Measurements from ENCODE around the gene TCF20. TPM values are rescaled to one million over a fixed set of nuclear protein-coding genes. Genes with fewer than 3 reads are reported as not detected.
A peak's percentile ranks its signal among the peaks of the same experiment; 100 is the strongest.

TCF20 gene
- total RNA-seq, 1 donor from 2014 or later, result 74.3 TPM

DNA sequence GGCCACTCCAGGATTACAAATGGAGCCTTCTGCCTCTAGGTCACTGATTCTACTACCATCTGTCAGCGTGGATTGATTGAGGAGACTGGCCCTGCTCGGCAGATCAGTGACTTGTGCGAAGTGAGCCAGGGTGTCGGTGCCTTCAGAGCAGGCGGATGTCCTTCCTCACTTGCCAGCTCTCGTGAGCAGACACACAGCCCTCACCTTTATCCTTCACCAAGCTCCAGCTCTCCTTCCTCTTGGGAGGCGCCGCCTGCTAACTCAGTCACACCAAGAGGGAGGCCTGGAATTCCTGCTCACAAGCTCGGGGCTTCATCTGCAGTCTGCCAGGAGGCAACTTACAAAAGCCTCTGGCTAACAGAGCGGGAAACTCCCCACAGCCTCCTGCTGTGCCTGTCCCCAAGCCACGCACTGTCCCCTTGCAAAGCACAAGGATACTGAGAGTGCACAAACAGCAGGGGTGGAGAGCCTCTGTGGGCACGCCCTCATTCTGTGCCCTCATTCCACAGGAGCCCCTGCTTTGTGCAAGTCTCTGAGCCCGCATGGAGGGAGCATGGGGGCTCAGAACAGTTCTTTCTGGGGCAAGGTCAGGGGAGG is 3.5 kb upstream of the TCF20 start:
- no peaks in the 10 kb centered on the region for H3K27me3 Mint-ChIP-seq (ENCODE audit: low read depth)
- no peak for DNase-seq (ENCODE audit: low spot score)
- H3K4me1 Mint-ChIP-seq (ENCODE audit: low read depth), result peaks cover 7% of the 10 kb centered on the region
- no peak overlapping the region for H3K4me3 Mint-ChIP-seq (ENCODE audit: low read depth)
- H3K36me3 Mint-ChIP-seq (ENCODE audit: low read depth), result peaks cover 5% of the 10 kb centered on the region
- no peaks in the 10 kb centered on the region for H3K9me3 Mint-ChIP-seq
- intact Hi-C loops (cut with micrococcal nuclease), result loop anchor here (5.0 kb wide), 1 partner anchor 182 kb away; the partner anchor contains the start of gene NDUFA6
- H3K27ac Mint-ChIP-seq, result no peak overlapping the region

- no peak overlapping the region for H3K27ac Mint-ChIP-seq
- H3K27me3 Mint-ChIP-seq (ENCODE audit: low read depth), result no peaks in the 10 kb centered on the region
- no peak overlapping the region for H3K4me3 Mint-ChIP-seq (ENCODE audit: low read depth)
- no peaks in the 10 kb centered on the region for H3K9me3 Mint-ChIP-seq
- DNase-seq (ENCODE audit: low spot score), result no peak
- peaks cover 16% of the 10 kb centered on the region for H3K4me1 Mint-ChIP-seq (ENCODE audit: low read depth)
- intact Hi-C loops (cut with micrococcal nuclease), result loop anchor here (5.0 kb wide), 1 partner anchor 180 kb away; the partner anchor contains the start of gene NDUFA6
- H3K36me3 Mint-ChIP-seq (ENCODE audit: low read depth), result peaks cover 15% of the 10 kb centered on the region
These were observed 2.1 kb upstream of the TCF20 start for GRCh38 chr22:42272431-42272999.

- peaks cover 16% of the 10 kb centered on the region for H3K36me3 Mint-ChIP-seq (ENCODE audit: low read depth)
- H3K27me3 Mint-ChIP-seq (ENCODE audit: low read depth), result no peaks in the 10 kb centered on the region
- H3K27ac Mint-ChIP-seq, result no peak overlapping the region
- peaks cover 18% of the 10 kb centered on the region for H3K4me1 Mint-ChIP-seq (ENCODE audit: low read depth)
- peak overlapping the region; percentile 64 for H3K4me3 Mint-ChIP-seq (ENCODE audit: low read depth)
- intact Hi-C loops (cut with micrococcal nuclease), result loop anchor here (5.0 kb wide), 1 partner anchor 180 kb away; the partner anchor contains the start of gene NDUFA6
- H3K9me3 Mint-ChIP-seq, result no peaks in the 10 kb centered on the region
- DNase-seq (ENCODE audit: low spot score), result no peak
These were observed 1.5 kb upstream of the TCF20 start for GRCh38 chr22:42271906-42272305.

DNA sequence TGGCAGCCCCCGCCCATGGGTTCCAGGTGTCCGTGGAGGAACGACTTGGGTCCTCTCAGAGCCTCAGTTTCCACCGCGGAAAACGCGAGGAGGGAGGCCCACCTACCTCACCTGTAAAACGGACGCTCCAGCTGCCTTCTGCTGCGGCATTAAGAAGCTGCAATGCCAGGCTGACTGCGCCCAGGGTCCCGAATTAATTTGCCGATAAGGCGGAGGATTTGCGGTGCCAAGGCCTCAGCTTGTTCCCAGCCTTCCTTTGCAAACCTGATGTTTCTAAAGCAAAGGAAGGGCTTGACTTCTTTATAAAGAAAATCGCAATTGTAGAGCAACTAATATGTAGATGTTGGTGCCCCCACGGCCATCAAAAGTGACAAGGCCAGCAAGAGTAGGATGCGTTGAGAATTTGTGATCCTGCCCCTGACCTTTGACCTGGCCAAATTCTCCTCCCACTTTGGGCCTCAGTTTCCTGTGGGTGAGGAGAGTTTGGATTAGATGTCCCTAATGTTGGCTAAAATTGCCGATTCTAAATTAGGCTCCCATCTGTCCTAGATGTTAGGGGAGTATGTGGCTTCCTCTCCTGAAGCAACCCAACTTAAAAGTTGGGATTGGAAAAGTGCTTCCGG is 849 bp upstream of the TCF20 start:
- Mint-ChIP-seq H3K4me3 (ENCODE audit: low read depth) (peak overlapping the region; percentile 64), H3K27ac (peak overlapping the region; percentile 42), H3K9me3 (no peaks in the 10 kb centered on the region), H3K27me3 (ENCODE audit: low read depth) (no peaks in the 10 kb centered on the region), H3K36me3 (ENCODE audit: low read depth) (peaks cover 16% of the 10 kb centered on the region), H3K4me1 (ENCODE audit: low read depth) (peaks cover 19% of the 10 kb centered on the region)
- intact Hi-C loops (cut with micrococcal nuclease), result loop anchor here (5.0 kb wide), 1 partner anchor 179 kb away; the partner anchor contains the start of gene NDUFA6
- no peak for DNase-seq (ENCODE audit: low spot score)

DNA sequence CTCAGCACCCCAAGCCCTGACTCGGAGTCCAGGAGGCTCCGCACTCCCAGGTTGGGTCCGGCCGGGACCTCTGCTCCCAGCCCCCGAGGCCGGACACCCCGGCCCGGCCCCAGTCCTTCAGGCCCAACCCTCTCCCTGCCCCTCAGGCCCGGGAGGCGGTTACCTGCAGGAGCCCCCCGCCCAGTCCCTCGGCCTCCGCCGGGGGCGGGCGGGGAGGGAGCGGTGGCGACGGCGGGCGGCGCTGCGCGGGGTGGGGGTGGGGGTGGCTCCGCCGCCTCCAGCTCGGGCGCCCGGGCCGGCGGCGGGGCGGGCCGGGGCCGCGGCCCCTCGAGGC is 310 bp downstream of the TCF20 start:
- peaks cover 21% of the 10 kb centered on the region for H3K36me3 Mint-ChIP-seq (ENCODE audit: low read depth)

GRCh38 chr22:42269432-42270175 is 849 bp downstream of the TCF20 start:
- Mint-ChIP-seq H3K36me3 (ENCODE audit: low read depth) (peaks cover 21% of the 10 kb centered on the region), H3K4me1 (ENCODE audit: low read depth) (peaks cover 26% of the 10 kb centered on the region), H3K9me3 (no peaks in the 10 kb centered on the region), H3K27me3 (ENCODE audit: low read depth) (no peaks in the 10 kb centered on the region), H3K4me3 (ENCODE audit: low read depth) (peak overlapping the region; percentile 89), H3K27ac (peak overlapping the region; percentile 76)
- peak; percentile 69 for DNase-seq (ENCODE audit: low spot score)
- intact Hi-C loops (cut with micrococcal nuclease), result loop anchor here (5.0 kb wide), 2 partner anchors 52 to 177 kb away; partner anchors contain the start of gene NDUFA6

More for the DNA sequence above, 310 bp downstream of the TCF20 start:
- no peaks in the 10 kb centered on the region for H3K27me3 Mint-ChIP-seq (ENCODE audit: low read depth)
- peak; percentile 22 for DNase-seq (ENCODE audit: low spot score)
- peaks cover 23% of the 10 kb centered on the region for H3K4me1 Mint-ChIP-seq (ENCODE audit: low read depth)
- peak overlapping the region; percentile 76 for H3K4me3 Mint-ChIP-seq (ENCODE audit: low read depth)
- intact Hi-C loops (cut with micrococcal nuclease), result loop anchor here (5.0 kb wide), 1 partner anchor 178 kb away; the partner anchor contains the start of gene NDUFA6
- no peaks in the 10 kb centered on the region for H3K9me3 Mint-ChIP-seq
- H3K27ac Mint-ChIP-seq, result peak overlapping the region; percentile 42

- Mint-ChIP-seq H3K4me1 (ENCODE audit: low read depth) (peaks cover 32% of the 10 kb centered on the region), H3K9me3 (no peaks in the 10 kb centered on the region), H3K27ac (peak overlapping the region; percentile 76), H3K27me3 (ENCODE audit: low read depth) (no peaks in the 10 kb centered on the region), H3K36me3 (ENCODE audit: low read depth) (peaks cover 21% of the 10 kb centered on the region), H3K4me3 (ENCODE audit: low read depth) (peak overlapping the region; percentile 89)
- intact Hi-C loops (cut with micrococcal nuclease), result loop anchor here (5.0 kb wide), 1 partner anchor 52 kb away; no protein-coding TSS in a partner anchor
- no peak for DNase-seq (ENCODE audit: low spot score)
These were observed 1.5 kb downstream of the TCF20 start for GRCh38 chr22:42268852-42269410.

DNA sequence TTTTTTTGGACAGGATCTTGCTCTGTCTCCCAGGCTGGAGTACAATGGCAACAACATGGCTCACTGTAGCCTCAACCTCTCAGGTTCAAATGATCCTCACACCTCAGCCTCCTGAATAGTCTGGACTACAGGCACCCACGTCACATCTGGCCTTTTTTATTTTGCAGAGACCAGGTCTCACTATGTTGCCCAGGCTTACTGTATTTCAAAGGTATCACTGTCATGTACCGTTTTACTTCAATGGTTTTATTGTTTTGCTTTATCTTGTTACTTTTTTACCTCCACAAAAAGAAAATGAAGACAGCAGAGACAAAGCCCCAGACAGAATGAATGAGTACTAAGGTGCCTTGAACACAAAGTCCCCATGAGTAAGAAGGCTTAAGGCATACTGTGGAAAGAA is 5.1 kb downstream of the TCF20 start:
- no peaks in the 10 kb centered on the region for H3K9me3 Mint-ChIP-seq
- peaks cover 26% of the 10 kb centered on the region for H3K36me3 Mint-ChIP-seq (ENCODE audit: low read depth)
- intact Hi-C loops (cut with micrococcal nuclease), result loop anchor here (5.0 kb wide), 1 partner anchor 48 kb away; no protein-coding TSS in a partner anchor
- peaks cover 51% of the 10 kb centered on the region for H3K4me1 Mint-ChIP-seq (ENCODE audit: low read depth)
- no peak for DNase-seq (ENCODE audit: low spot score)
- H3K4me3 Mint-ChIP-seq (ENCODE audit: low read depth), result no peak overlapping the region
- H3K27ac Mint-ChIP-seq, result no peak overlapping the region
- no peaks in the 10 kb centered on the region for H3K27me3 Mint-ChIP-seq (ENCODE audit: low read depth)

GRCh38 chr22:42263944-42264343 is 6.5 kb downstream of the TCF20 start:
- H3K4me1 Mint-ChIP-seq (ENCODE audit: low read depth), result peaks cover 57% of the 10 kb centered on the region
- no peaks in the 10 kb centered on the region for H3K27me3 Mint-ChIP-seq (ENCODE audit: low read depth)
- DNase-seq (ENCODE audit: low spot score), result no peak
- no peak overlapping the region for H3K27ac Mint-ChIP-seq
- H3K4me3 Mint-ChIP-seq (ENCODE audit: low read depth), result no peak overlapping the region
- intact Hi-C loops (cut with micrococcal nuclease), result no loop called here
- peaks cover 25% of the 10 kb centered on the region for H3K36me3 Mint-ChIP-seq (ENCODE audit: low read depth)
- no peaks in the 10 kb centered on the region for H3K9me3 Mint-ChIP-seq

DNA sequence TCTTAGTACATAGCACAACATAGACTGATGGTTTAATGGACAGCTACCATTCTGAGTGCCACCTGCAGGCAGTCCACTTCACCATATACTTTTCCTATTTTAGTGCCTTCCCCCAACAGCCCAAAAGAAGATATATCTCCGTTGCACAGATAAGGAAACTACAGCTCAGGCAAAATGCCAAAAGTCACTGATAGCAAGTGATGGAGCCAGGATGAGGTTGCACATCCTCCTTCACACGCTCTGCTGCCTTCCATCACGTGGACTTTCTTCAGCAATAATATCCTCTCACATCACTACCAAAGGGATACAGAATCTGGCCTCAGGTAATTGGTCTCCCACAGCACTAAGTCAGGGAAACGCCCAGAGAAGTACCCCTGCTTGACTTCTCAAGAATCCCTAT is 7.5 kb downstream of the TCF20 start:
- Mint-ChIP-seq H3K27me3 (ENCODE audit: low read depth) (no peaks in the 10 kb centered on the region), H3K9me3 (no peaks in the 10 kb centered on the region), H3K4me3 (ENCODE audit: low read depth) (no peak overlapping the region), H3K4me1 (ENCODE audit: low read depth) (peaks cover 51% of the 10 kb centered on the region), H3K27ac (no peak overlapping the region), H3K36me3 (ENCODE audit: low read depth) (peaks cover 17% of the 10 kb centered on the region)
- intact Hi-C loops (cut with micrococcal nuclease), result no loop called here
- no peak for DNase-seq (ENCODE audit: low spot score)

- Mint-ChIP-seq H3K4me1 (ENCODE audit: low read depth) (peaks cover 54% of the 10 kb centered on the region), H3K9me3 (no peaks in the 10 kb centered on the region), H3K27ac (no peak overlapping the region), H3K27me3 (ENCODE audit: low read depth) (no peaks in the 10 kb centered on the region), H3K4me3 (ENCODE audit: low read depth) (no peak overlapping the region), H3K36me3 (ENCODE audit: low read depth) (peaks cover 11% of the 10 kb centered on the region)
- DNase-seq (ENCODE audit: low spot score), result no peak
- intact Hi-C loops (cut with micrococcal nuclease), result no loop called here
These were observed 9.2 kb downstream of the TCF20 start for GRCh38 chr22:42261296-42261695.

- Mint-ChIP-seq H3K4me3 (ENCODE audit: low read depth) (no peak overlapping the region), H3K27me3 (ENCODE audit: low read depth) (no peaks in the 10 kb centered on the region), H3K4me1 (ENCODE audit: low read depth) (peaks cover 35% of the 10 kb centered on the region), H3K9me3 (no peaks in the 10 kb centered on the region), H3K27ac (no peak overlapping the region), H3K36me3 (ENCODE audit: low read depth) (peaks cover 10% of the 10 kb centered on the region)
- no peak for DNase-seq (ENCODE audit: low spot score)
- intact Hi-C loops (cut with micrococcal nuclease), result no loop called here
These were observed 12.3 kb downstream of the TCF20 start for GRCh38 chr22:42258126-42258525.

Data from activated T-helper 2 cell treated with anti-CD3 and anti-CD28 coated beads, Interferon-gamma antibody, Interleukin-2, Interleukin-4, amounts not matched to agents 10 μg/mL and 5 μg/mL and 100 μg/mL, durations not matched to agents 14 hours and 24 hours and 36 hours (primary cell).